HepG2 (cell line): ENCODE measurements around the gene TEX9. TPM values are rescaled to one million over a fixed set of nuclear protein-coding genes. Genes with fewer than 3 reads are reported as not detected.

ENCODE experiments used
- ATF7 ChIP-seq, 2 experiments: fragments of 450-650 bp in 1 of 2; sonication (generic) in 1 of 2; formaldehyde crosslinking in 1 of 2; IDR thresholded peaks; 2 replicates each; pipeline versions ENCODE4 v1.4.0 to v1.6.1; 2016 to 2020; ENCODE audit warnings: antibody characterized with exemption in 1 of 2, mild to moderate bottlenecking in 1 of 2, missing genetic modification reagents in 1 of 2
- BCL6 ChIP-seq: IDR thresholded peaks from 2 replicates; pipeline ENCODE4 v1.6.1; 2016; ENCODE audit warnings: missing genetic modification reagents, missing compliant biosample characterization
- CSRNP1 ChIP-seq: sonication (generic); formaldehyde crosslinking; IDR thresholded peaks from 2 replicates; pipeline ENCODE4 v1.8.1; 2023; ENCODE audit warnings: mild to moderate bottlenecking, missing genetic modification reagents
- DR1 ChIP-seq: sonication (generic); formaldehyde crosslinking; IDR thresholded peaks from 2 replicates; pipeline ENCODE4 v1.8.0; 2021; ENCODE audit warnings: mild to moderate bottlenecking, missing genetic modification reagents, inconsistent platforms
- EED ChIP-seq: sonication (generic); formaldehyde crosslinking; IDR thresholded peaks from 2 replicates; pipeline ENCODE4 v1.5.0; 2020; ENCODE audit warnings: mild to moderate bottlenecking, missing genetic modification reagents
- ETV5 ChIP-seq: IDR thresholded peaks from 2 replicates; pipeline ENCODE4 v1.6.1; 2018; ENCODE audit warnings: missing biosample characterization, missing genetic modification reagents, inconsistent platforms, borderline replicate concordance
- HCFC1 ChIP-seq: fragments of 150-350 bp; IDR thresholded peaks from 2 replicates; pipeline ENCODE4 v1.6.1; 2014; ENCODE audit warnings: low read depth, low read length
- HDAC1 ChIP-seq: sonication (generic); formaldehyde crosslinking; IDR thresholded peaks from 2 replicates; pipeline ENCODE4 v1.5.1; 2020; ENCODE audit warnings: mild to moderate bottlenecking, missing genetic modification reagents
- HMGXB4 ChIP-seq, 2 experiments: sonication (generic) in 1 of 2; formaldehyde crosslinking in 1 of 2; IDR thresholded peaks; 2 replicates each; pipeline versions ENCODE4 v1.4.0 to v1.6.1; 2018 to 2020; ENCODE audit warnings: missing genetic modification reagents in 2 of 2, borderline replicate concordance in 1 of 2, low read depth in 1 of 2, mild to moderate bottlenecking in 1 of 2, missing biosample characterization in 1 of 2
- HNRNPLL ChIP-seq: fragments of 200-400 bp; formaldehyde crosslinking; IDR thresholded peaks from 2 replicates; pipeline ENCODE4 v1.6.1; 2017; ENCODE audit warnings: mild to moderate bottlenecking, low read depth, low read length; ENCODE audit not compliant: poor library complexity, severe bottlenecking
- KLF16 ChIP-seq, 2 experiments: sonication (generic) in 1 of 2; formaldehyde crosslinking in 1 of 2; IDR thresholded peaks; 2 replicates each; pipeline versions ENCODE4 v1.6.1 to v1.8.0; 2016 to 2023; ENCODE audit warnings: missing genetic modification reagents in 2 of 2, missing compliant biosample characterization in 1 of 2
- KLF9 ChIP-seq: IDR thresholded peaks from 2 replicates; pipeline ENCODE4 v1.6.1; 2016; ENCODE audit warnings: low read depth
- NFE2 ChIP-seq: sonication (generic); formaldehyde crosslinking; IDR thresholded peaks from 2 replicates; pipeline ENCODE4 v1.4.0; 2020; ENCODE audit warnings: missing genetic modification reagents
- PHF21A ChIP-seq: sonication (generic); formaldehyde crosslinking; IDR thresholded peaks from 2 replicates; pipeline ENCODE4 v1.5.0; 2020; ENCODE audit warnings: mild to moderate bottlenecking, missing genetic modification reagents
- REXO4 ChIP-seq: sonication (generic); formaldehyde crosslinking; IDR thresholded peaks from 2 replicates; pipeline ENCODE4 v1.8.0; 2022; ENCODE audit warnings: missing genetic modification reagents, mild to moderate bottlenecking, borderline replicate concordance
- SETDB1 ChIP-seq: sonication (generic); formaldehyde crosslinking; IDR thresholded peaks from 2 replicates; pipeline ENCODE4 v1.5.1; 2020; ENCODE audit warnings: missing genetic modification reagents, mild to moderate bottlenecking, borderline replicate concordance
- SMAD3 ChIP-seq: sonication (generic); formaldehyde crosslinking; IDR thresholded peaks from 2 replicates; pipeline ENCODE4 v1.4.0; 2020; ENCODE audit warnings: missing genetic modification reagents
- SOX6 ChIP-seq, 2 experiments: fragments of 450-650 bp in 1 of 2; sonication (generic) in 1 of 2; formaldehyde crosslinking in 1 of 2; IDR thresholded peaks; 2 replicates each; pipeline versions ENCODE4 v1.4.0 to v1.6.1; 2017 to 2020; ENCODE audit warnings: antibody characterized with exemption in 1 of 2, mild to moderate bottlenecking in 1 of 2, missing genetic modification reagents in 1 of 2
- SP140L ChIP-seq: sonication (generic); formaldehyde crosslinking; IDR thresholded peaks from 2 replicates; pipeline ENCODE4 v1.4.0; 2020; ENCODE audit warnings: missing genetic modification reagents, borderline replicate concordance
- ZNF292 ChIP-seq: sonication (generic); formaldehyde crosslinking; IDR thresholded peaks from 2 replicates; pipeline ENCODE4 v1.8.1; 2022; ENCODE audit warnings: mild to moderate bottlenecking, low read depth, missing genetic modification reagents, borderline replicate concordance
- ZNF503 ChIP-seq: sonication (generic); formaldehyde crosslinking; IDR thresholded peaks from 2 replicates; pipeline ENCODE4 v1.4.0; 2020; ENCODE audit warnings: missing genetic modification reagents
- ZNF672 ChIP-seq: sonication (generic); formaldehyde crosslinking; IDR thresholded peaks from 2 replicates; pipeline ENCODE4 v1.8.1; 2022; ENCODE audit warnings: missing genetic modification reagents
- ZNF772 ChIP-seq: sonication (generic); formaldehyde crosslinking; IDR thresholded peaks from 2 replicates; pipeline ENCODE4 v1.5.0; 2020; ENCODE audit warnings: mild to moderate bottlenecking, missing genetic modification reagents
- ZNF792 ChIP-seq: IDR thresholded peaks from 2 replicates; pipeline ENCODE4 v1.6.1; 2016
- ZSCAN22 ChIP-seq: sonication (generic); formaldehyde crosslinking; IDR thresholded peaks from 2 replicates; pipeline ENCODE4 v1.4.0; 2020; ENCODE audit warnings: mild to moderate bottlenecking, missing genetic modification reagents
- polyA plus RNA-seq, 8 experiments: library from polyadenylated mRNA; depleted of rRNA in 3 of 8; stranded (reverse) in 7 of 8; unstranded in 1 of 8; fragments of >200 nt; fragmentation: Illumina TruSeq in 4 of 8; extraction: Trizol in 4 of 8; gene quantifications; 2 replicates each; pipeline versions ENCODE4 v1.2.1 to v1.2.3, GENCODE V29; 2011 to 2016; ENCODE audit warnings: low read depth in 4 of 8, missing spikeins in 1 of 8, mixed read lengths in 1 of 8; ENCODE audit not compliant: insufficient read depth in 1 of 8
- total RNA-seq, 5 experiments: library from RNA; depleted of rRNA; stranded (reverse); fragments of >200 nt; fragmentation: Illumina TruSeq; extraction: Trizol; gene quantifications; 2 replicates each; pipeline ENCODE4 v1.2.3, GENCODE V29; 2016; ENCODE audit warnings: low read depth in 1 of 5

TEX9 gene
- total and polyA plus RNA-seq, 2 of the 13 experiments (the other 11 are each of a cell fraction or from before 2014, with no cell fraction given): 0.82 to 6.9 TPM

GRCh38 chr15:56365075-56365711, at the start of gene TEX9 (continued):
- TF ChIP-seq ETV5 (CRISPR knock-in tag): no peak
- no peak for TF ChIP-seq SP140L
- no peak for TF ChIP-seq CSRNP1 (CRISPR knock-in tag)
- no peak for TF ChIP-seq DR1 (CRISPR knock-in tag)
- TF ChIP-seq ZNF503 (CRISPR knock-in tag): no peak
- TF ChIP-seq ATF7 (IDR thresholded peaks at IDR 0.05): no peak
- TF ChIP-seq ATF7 (CRISPR knock-in tag; IDR thresholded peaks at IDR 0.05): no peak
- 0 out of 2 replicates have a peak, but pooled peaks have one; percentile 21 for TF ChIP-seq ZNF792 (CRISPR knock-in tag)
- TF ChIP-seq HNRNPLL: peak; percentile 97
- no peak for TF ChIP-seq ZSCAN22 (CRISPR knock-in tag)
- peak; percentile 39; the same call in 1 of the 2 replicates for TF ChIP-seq PHF21A (CRISPR knock-in tag)
- TF ChIP-seq ZNF772 (CRISPR knock-in tag): 0 out of 2 replicates have a peak, but pooled peaks have one; percentile 21
- no peak for TF ChIP-seq KLF9 (CRISPR knock-in tag)
- no peak for TF ChIP-seq SETDB1
- no peak; the same call in 1 of the 2 replicates for TF ChIP-seq ZNF292
- TF ChIP-seq HCFC1: peak; percentile 19; the same call in 1 of the 2 replicates
- peak; percentile 75 for TF ChIP-seq HDAC1 (CRISPR knock-in tag)
- no peak for TF ChIP-seq ZNF672 (CRISPR knock-in tag)
- peak in 1 of 2 experiments; percentile 86; a peak in 2 of 4 replicates for TF ChIP-seq KLF16 (CRISPR knock-in tag; IDR thresholded peaks at IDR 0.05)
- no peak for TF ChIP-seq NFE2 (CRISPR knock-in tag)
- no peak for TF ChIP-seq SMAD3 (CRISPR knock-in tag)
- TF ChIP-seq SOX6 (IDR thresholded peaks at IDR 0.05): no peak
- no peak; the same call in none of the 2 replicates for TF ChIP-seq SOX6 (CRISPR knock-in tag; IDR thresholded peaks at IDR 0.05)
- no peak for TF ChIP-seq EED (CRISPR knock-in tag)
- peak; percentile 37 for TF ChIP-seq BCL6
- no peak for TF ChIP-seq REXO4 (CRISPR knock-in tag)
- TF ChIP-seq HMGXB4 (CRISPR knock-in tag; IDR thresholded peaks at IDR 0.05; ENCODE audit: borderline replicate concordance in 1 of 2, low read depth in 1 of 2): peak; percentile 33 to 35; a peak in 1 of 4 replicates
